GM18868 (cell line): Measurements from ENCODE around the gene ZNF665.
"Not testable (repeated sequence)": the region's sequence is repeated elsewhere in the genome, so short reads cannot be mapped to it uniquely, and the experiment has no call there.

ENCODE experiments used
- ATAC-seq: cut with Tn5 transposase; IDR thresholded peaks from one replicate; pipeline ENCODE4 v1.9.1; 2021; ENCODE audit warnings: mild to moderate bottlenecking, moderate library complexity; ENCODE audit not compliant: unreplicated experiment

The ZNF665 gene

DNA sequence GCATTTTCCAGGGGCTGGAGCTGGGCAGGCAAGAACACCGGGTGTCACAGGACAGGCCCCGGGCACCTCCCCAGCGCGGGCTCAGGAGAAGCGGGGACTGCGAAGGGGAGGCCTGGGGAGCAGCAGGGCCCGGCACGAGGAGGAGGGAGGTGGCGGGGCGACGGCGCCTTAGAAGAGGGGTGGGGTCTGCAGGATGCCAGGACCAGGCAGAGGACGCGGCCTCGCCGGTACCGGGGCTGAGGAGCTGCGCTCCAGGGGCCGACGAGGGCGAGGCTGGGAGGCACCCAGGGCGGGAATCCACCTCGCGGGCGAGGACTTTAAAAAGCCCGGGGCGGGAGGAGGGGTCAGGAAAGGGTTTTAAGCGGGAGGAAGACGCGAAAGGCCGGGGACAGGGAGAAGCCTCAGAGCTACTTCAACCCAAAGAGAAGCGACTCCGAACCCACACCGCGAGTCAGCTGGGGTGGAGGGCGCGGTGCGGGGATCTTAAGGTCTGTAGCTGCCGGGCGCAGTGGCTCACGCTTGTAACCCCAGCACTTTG, 35.0 kb downstream of the ZNF665 start:
- no peak for ATAC-seq

DNA sequence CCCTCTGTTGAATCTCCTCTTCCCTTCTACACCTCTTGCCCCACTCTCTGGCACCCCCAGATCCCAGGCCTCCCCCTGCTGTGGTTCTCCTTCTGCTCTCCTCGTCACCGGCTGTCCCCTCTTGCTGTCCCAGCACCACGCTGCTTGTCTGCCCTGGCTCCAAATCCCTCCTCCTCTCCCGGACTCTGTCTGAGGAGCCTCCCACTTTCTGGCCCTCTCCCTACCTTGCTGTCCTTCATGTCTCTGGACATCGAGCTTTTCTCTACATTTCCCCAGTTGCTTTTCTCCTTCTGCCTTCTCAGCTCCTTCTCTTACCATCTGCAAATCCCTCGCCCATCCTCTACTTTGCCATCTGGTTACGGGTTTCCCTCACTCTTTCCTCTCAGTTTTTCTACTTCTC, 35.5 kb downstream of the ZNF665 start:
- no peak for ATAC-seq

DNA sequence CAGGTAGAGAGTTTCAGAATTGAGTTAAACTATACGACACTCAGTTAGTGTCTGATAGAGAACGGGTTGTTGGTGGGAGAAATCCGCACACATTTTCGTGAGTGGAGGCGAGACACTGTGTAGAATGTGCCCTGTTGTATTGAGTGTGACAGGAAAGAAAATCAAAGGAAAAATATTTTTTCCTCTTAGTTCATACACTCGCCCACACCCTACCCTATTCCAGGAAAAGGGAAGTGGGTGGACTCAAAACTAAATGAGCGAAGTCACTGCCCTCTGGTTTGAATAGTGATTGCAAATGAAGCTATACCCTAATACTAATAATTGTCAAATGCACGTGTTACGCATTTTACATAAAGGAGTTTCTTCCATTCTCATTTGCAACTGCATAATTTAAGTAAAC, 36.3 kb downstream of the ZNF665 start:
- ATAC-seq, result no peak

DNA sequence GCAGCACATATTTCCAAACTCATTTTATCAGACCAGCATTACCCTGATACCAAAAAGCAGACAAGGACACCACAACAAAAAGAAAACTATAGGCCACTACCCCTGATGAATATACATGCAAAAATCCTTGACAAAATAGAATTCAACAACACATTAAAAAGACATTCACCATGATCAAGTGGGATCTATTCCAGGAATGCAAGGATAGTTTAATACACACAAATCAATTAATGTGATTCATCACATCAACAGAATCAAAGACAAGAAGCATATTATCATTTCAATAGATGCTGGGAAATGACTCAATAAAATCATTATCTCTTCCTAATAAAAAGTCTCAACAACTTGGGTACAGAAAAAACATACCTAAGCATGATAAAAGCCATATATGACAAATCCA, 45.5 kb downstream of the ZNF665 start:
- no peak for ATAC-seq

DNA sequence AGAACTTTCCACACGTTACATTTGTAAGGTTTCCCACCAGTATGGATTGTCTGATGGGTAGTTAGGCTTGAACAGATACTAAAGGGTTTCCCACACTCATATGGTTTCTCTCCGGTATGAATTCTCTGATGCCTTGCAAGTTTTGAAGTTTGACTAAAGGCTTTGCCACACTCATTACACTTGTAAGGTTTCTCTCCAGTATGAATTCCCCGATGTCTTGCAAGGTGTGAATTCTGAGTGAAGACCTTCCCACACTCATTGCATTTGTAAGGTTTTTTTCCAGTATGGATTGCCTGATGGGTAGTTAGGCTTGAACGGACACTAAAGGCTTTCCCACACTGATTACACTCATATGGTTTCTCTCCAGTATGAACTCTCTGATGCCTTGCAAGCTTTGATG, 52.8 kb downstream of the ZNF665 start:
- no peak for ATAC-seq

DNA sequence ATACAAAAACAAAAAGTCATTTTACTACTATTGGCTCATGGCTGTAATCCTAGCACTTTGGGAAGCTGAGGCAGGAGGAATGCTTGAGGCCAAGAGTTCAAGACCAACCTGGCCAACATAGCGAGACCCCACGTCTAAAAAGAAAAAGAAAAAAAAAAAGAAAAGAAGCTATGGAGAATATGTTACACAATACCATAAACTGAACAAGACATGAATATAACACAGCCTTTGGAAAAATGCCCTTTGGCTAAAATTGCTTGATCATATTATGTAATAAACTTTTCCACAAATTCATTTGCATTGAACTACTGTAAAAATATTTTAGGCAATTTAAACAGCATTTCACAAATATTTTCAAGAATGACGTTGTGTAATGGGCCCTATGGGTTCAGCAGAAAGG, 56.7 kb downstream of the ZNF665 start:
- ATAC-seq, result no peak

DNA sequence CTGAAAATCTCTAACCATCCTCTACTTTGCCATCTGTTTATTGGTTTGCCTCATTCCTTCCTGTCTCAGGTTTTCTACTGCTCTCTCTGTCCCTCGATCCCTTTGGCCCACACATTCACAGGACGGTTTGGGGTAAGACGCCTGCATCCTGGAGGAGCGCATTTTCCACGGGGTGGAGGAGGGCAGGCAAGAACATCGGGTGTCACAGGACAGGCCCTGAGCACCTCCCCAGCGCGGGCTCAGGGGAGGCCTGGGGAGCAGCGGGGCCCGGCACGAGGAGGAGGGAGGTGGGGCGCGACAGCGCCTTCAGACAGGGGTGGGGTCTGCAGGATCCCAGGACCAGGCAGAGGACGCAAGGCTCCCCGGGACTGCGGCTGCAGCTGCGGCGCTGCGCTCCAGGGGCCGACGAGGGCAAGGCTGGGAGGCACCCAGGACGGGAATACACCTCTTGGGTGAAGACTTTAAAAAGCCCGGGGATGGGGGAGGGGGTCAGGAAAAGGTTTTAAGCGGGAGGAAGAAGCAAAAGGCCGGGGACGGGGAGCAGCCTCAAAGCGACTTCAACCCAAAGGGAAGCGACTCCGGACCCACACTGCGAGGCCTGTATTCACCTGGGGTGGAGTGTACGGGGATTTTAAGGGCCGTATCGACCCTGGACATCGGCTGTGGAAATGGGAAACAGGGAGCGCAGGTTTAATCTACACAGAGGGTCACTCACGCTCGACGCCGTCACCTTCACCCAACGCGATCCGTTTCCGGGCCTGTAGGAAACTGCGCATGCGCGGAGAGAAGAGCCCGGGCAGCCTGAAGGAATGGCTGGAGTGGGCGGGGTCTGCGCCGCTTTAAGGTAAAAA, 60.8 kb downstream of the ZNF665 start, which contains the start of gene ZNF415:
Gene ZNF415, minus strand, starts transcription at position 770 of the 851 bp plus-strand sequence. CDS start 10,234 bp downstream, outside the sequence.
- ATAC-seq, result no peak

DNA sequence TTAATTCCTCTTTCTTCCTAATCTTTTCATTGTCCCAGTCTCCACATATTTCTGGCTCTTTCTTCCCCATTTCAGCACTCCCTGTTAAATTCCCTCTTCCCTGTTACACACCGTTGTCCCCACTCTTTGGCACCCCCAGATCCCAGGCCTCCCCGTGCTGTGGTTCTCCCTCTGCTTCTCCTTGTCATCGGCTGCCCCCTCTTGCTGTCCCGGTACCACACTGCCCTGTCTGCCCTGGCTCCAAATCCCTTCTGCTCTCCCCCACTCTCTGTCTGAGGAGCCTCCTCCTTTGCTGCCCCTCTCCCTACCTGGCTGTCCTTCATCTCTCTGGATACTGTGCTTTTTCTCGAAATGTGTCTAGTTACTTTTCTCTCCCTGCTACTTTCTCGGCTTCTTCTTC, 61.4 kb downstream of the ZNF665 start:
- no peak for ATAC-seq

DNA sequence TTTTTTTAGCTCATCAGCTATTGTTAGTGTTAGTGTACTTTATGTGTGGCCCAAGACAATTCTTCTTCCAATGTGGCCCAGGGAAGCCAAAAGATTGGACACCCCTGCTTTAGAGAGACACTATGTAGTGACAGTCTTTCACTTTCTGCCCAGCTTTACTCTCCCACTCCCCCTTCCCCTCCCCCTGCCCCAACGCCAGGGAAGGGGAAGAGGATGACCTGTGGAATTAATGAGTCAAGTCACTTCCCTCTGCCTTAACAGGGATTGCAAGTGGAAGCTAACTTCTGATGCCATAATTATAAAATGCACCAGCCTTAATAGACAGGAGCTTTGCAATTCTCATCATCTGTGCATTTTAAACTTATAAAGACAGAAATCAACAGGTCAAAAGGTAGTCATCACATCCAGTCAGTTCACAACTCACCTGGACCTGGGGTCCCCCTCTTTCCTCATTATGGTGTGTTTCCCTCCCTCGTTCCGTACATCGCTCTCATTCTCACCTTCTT, 62.0 kb downstream of the ZNF665 start:
- ATAC-seq, result no peak

DNA sequence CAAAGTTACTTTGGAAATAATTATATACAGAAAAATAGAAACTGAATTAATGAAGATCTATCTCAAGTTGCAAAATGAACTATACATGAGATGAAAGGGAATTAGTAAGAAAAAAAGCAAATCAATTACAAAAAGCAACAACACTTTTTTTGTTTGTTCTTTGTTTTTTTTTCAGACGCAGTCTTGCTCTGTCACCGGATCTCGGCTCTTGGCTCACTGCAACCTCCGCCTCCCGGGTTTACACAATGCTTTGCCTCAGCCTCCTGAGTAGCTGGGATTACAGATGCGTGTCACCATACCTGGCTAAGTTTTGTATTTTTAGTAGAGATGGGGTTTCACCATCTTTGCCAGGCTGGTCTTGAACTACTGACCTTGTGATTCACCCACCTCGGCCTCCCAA, 62.7 kb downstream of the ZNF665 start:
- no peak for ATAC-seq

DNA sequence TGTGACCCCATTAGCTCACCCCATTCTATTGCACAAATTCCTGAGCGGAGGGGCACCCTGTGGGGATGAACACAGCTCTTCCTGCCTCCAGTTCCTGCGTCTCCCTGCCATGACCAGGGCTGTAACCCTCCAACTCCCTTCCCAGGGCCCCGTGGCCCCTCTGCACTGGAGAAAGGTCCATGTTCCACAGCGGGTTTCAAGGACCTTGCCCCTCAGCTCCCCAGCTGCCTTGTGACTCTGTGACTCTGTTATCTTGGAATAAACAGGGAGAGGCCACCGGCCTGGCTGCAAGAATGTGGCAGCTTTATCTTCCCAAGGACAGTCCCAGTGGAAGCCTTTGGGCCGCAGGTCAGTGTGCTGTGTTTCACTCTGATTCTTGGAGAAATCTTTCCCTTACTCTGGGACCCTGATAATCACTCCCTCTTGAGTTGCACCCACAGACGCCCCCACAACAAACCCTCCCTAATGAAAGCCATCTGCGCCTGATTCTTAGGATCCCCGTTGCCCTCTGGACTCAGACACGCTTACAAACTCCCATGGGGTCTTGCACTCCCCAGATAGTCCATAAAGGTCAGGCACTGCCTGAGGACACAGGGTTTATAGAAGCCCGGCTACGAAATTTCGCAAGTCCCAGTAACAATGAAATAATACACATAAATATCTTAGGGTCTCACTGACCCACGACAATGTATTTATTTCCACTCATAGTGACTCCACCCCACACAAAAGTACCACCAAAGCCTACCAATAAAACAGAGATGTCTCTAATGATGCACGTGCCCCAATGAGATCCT, 66.2 kb downstream of the ZNF665 start:
- not testable (repeated sequence) for ATAC-seq

DNA sequence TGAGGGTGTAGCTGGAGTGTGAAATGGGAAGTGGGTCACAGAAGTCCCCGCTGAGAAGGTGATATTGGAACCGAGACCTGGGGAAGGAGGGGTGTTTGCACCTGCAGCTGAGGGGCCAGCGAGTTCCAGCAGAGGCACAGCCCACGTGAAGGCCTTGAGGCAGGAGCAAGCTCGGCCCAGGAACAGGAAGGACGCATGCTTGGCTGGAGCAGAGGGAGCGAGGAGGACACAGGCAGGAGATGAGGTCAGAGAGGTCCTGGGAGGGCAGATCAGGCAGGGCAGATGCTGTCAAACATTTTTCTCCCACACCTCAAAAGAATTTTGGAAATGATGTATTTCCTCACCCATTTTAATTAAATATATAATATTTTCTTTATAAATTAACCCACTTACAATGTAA, 69.8 kb downstream of the ZNF665 start:
- ATAC-seq, result no peak
